H54 (cell line): Measurements from ENCODE around the gene TUBB2B.

Experiments
- DNase-seq: peaks from one replicate; pipeline ENCODE4 v3.0.0; 2011; ENCODE audit warnings: low spot score, mixed read lengths; ENCODE audit not compliant: insufficient read length
- FAIRE-seq: peaks from 3 replicates; lab custom pipeline; 2011; peaks lifted over from hg19 to GRCh38; lab: Jason Lieb, UNC
- POLR2A ChIP-seq: IDR thresholded peaks from 2 replicates; pipeline ENCODE4 v1.6.1; 2011; ENCODE audit warnings: low read depth, mild to moderate bottlenecking, low read length

Gene TUBB2B

DNA sequence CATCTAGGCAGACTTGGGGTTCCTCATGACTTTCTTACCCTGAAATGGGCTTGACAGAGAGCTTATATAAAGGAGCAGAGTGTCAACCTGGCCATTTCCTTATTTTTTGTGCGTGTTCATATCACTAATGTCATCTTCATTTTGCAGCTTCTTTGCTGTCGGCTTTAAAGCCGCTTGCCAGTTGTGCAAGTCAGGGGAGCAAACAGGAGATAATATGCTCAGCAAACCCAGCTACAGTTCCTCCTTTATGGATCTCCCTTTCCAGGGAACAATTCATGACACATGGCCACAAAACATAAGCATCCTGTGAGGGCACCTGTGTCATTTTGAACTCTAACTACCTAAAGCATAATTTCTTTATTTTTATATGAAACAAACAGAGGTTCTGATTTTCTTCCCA, 6.5 kb upstream of the TUBB2B start:
- FAIRE-seq = no peak
- DNase-seq = no peak
- TF ChIP-seq POLR2A = no peak

DNA sequence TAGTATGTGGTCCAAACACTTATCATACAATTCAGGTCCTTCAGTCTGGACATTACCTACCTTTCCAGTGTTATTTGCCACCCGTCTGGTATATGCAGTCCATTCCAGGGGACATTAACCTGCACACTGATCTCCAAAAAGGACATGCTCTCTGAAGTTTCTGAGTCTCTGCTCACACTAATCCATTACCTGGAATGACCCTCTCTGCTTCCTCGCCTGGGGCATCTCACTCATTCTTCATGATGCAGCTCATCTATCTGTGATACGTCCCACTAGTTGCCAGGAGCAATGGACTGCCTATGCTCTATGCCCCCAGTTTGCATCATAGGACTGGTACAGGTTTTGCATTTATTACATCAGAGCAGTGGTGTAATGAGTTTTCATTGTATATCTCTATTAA, 5.9 kb upstream of the TUBB2B start:
- DNase-seq (no peak), FAIRE-seq (no peak)
- no peak for TF ChIP-seq POLR2A

DNA sequence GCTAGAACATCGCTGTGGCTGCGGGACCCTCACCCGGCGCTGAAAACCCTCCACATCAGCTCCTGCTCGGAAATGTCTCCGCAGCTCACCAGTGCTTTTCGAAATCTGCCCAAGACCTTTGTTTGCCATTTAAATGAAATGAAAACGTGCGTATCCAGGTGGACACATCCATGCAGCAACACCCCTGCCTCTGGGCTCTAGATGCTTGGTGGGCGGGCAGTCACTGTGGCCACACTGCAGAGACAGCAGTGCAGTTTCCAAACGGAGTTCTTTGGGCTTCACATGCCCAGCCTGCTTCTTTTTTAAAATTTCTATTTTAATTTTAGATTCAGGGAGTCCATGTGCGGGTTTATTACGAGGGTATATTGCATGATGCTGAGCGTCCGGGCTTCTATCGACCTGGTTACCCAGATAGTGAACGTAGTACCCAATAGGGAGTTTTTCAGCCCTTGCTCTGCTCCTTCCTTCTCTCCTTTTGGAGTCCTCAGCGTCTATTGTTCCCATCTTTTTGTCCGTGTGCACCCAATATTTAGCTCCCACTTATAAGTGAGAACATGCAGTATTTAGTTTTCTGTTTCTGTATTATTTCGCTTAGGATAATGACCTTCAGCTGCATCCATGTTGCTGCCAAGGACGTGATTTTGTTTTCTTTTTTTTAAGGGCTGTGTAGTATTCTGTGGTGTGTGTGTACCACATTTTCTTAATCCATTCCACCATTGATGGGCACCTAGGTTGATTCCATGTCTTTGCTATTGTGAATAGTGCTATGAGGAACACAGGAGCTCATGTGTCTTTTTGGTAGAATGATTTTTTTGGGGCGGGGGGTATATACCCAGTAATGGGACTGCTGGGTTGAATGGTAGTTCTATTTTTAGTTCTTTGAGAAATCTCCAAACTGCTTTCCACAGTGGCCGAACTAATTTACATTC, 4.8 kb upstream of the TUBB2B start:
- FAIRE-seq = no peak
- no peak for DNase-seq
- no peak for TF ChIP-seq POLR2A

DNA sequence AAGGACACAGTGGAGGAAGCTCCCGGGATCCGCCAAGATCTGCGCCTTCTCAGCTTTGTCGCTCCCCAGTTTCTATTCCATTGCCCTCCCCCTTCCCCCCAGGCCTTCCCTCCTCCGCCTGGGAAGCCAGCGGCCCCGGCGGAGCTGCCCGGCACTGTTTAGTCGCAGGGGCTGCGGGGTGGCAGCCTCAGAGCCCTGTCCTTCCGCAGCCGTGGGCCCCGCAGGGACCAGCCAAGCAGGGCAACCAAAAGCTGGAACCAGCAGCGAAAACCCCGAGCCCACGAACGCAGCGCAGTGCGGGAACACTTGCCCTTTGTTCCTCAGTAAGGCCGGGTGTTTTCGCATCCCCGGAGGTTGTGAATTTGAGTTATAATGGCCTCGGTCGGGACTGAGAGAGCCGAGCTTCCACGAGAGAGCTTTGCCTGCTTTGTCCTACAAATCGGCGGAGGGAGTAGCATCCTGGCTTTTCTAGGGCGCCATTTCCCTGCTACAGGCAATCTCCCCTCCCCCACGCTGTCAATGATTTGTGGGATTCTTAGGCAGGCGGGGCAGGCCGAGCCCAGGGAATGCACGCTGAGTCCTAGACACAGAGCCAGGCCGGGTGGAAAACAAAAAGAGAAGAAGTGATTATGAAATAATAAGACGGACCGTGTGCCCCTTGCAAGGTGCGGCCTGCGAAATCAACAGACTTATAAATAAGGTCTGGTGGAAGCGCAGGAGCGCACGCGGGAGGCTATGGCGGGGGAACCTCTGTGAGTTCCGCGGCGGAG, 4.0 kb upstream of the TUBB2B start:
- no peak for FAIRE-seq
- TF ChIP-seq POLR2A = 0 out of 2 replicates have a peak, but pooled peaks have one; percentile 14
- DNase-seq = peak; percentile 65

DNA sequence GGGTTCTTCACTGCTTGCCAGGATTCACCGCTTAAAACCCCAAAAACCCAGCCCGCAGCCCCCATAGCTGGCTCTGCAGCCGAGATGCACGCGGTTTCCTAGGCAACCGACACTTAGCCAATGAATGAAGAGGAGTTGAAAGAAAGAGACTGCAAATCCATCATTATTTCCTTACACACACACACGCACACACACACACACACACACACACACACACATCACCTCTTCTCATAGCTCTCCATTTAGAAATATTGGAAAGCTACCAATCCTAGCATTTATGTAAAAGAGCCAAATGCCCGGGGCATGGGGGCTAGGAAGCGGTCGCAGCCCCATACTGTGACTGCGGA, 3.4 kb upstream of the TUBB2B start:
- no peak for FAIRE-seq
- TF ChIP-seq POLR2A = no peak
- DNase-seq = no peak

DNA sequence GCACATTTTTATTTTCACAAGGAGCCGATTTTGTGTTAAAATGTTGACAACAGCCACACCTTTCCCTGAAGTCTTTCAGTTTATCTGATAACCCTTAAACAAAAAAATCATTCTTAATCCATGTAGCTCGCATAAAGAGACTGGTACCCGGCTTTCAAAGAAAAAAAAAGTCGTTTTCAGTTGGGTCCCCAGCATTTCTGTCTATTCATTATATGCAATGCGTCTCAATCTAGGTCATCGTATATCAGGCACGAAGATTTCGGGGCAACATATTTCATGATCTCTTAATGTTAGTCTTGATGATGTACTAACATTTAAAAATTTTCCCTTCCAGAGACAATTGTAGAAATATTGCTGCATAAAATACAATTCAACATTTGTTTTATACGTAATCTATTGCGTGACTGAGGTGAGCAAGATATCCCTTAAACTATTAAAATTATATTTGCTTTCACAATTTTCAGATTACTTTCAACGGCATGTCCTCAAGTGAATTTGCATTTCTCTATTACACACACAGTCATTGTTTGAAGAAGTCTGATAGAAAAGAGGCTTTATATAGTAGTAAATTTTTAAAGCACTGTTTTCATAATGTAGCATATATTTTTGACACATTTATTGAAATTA, 2.9 kb upstream of the TUBB2B start:
- no peak for DNase-seq
- FAIRE-seq = no peak
- TF ChIP-seq POLR2A = no peak

DNA sequence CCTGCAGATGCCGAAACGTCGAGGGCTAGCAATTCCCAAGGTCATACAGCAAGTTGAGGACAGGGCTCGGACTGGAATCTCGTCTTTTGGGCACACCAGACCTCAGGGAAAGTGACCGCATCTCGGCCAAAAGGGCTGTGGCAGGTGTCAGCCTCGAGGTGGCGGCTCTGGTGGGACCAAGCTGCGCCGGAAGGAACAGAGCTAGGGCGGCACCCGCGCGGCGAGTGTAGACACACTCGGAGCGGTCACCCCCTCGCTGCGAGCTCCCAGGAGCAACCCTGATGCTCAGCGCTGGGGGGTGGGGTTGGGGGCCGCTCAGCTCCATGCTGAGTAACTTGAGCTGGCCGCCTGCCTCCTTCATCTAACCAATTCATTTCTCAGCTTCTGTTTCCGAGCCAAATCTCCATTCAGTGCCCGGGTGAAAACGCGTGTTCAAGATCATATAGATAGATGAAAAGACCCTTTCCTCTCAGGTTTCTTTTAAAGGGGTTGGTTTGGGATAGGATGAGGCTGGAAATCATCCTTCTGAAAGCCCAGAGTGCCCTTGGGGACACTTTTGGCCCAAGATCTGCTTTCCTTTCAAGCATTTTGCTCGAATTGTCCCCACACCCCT, 2.2 kb upstream of the TUBB2B start:
- no peak for DNase-seq
- TF ChIP-seq POLR2A = no peak
- no peak for FAIRE-seq

DNA sequence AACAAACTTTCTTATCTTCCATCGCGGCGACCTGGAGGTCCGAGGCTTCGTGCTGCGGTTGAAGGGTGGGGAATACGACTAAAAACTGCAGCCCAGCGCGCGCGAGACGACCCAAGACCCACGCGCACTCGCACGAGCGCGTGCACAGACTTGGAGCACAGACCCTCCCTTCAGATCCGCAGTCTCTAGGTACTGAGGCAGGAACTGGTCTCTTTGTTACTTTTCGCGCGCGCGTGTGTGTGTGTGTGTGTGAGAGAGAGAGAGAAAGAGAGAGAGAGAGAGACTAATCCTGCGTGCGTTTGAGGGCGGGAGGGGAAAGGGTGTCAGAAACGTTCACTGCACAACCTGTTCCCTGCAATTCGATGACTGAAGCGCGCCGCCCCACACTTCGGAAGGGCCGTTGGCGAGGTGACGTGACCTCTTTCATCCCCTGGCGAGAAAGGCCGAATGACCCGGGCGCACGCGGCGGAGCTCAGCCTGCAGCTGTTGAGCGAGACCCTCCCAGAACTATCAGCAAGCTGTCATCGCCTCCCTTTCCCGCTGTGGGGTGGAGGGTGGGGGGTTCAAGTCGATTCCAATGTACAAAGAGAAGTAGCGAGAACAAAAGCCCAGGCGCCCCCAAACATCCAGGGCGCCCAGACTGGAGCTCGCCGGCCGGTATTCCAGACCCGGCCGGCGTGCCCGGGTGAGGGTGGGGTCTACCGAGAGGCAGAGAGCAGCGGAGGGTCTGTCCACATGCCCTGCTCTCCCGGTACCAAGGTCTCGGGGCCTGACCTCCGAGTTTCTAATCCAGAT, 1.5 kb upstream of the TUBB2B start:
- TF ChIP-seq POLR2A = no peak
- DNase-seq = no peak
- no peak for FAIRE-seq

DNA sequence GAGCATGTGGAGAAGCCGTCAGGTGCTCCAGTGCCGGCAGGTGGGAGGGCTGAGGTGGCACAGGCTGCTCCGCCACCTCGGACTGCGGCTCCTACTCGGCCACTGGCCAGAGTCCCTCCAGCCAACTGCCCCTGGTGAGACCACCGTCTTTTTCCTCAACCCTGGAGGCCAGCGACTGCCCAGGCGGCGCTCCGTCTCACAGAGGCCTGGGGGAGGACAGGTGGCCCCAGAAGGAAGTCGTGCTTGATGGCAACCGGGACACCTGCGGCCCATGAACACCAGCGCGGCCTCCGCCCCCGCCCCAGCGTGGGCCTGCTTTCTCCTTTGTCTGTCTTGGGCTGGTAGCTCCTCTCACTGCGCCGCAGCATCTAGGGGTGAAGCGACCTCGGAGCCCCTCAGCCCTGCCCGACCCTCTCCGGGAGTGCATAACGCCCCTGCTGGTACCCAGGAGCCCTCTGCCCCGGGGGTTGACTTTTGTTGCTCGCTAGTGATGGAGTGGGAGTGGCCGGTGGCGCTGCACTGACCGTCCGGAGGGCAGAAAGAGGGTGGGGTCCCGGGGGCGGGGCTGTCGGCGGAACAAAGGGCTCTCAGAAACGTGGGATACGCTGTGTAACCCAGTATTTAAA, 706 bp upstream of the TUBB2B start:
- FAIRE-seq (no peak), DNase-seq (no peak)
- no peak for TF ChIP-seq POLR2A

DNA sequence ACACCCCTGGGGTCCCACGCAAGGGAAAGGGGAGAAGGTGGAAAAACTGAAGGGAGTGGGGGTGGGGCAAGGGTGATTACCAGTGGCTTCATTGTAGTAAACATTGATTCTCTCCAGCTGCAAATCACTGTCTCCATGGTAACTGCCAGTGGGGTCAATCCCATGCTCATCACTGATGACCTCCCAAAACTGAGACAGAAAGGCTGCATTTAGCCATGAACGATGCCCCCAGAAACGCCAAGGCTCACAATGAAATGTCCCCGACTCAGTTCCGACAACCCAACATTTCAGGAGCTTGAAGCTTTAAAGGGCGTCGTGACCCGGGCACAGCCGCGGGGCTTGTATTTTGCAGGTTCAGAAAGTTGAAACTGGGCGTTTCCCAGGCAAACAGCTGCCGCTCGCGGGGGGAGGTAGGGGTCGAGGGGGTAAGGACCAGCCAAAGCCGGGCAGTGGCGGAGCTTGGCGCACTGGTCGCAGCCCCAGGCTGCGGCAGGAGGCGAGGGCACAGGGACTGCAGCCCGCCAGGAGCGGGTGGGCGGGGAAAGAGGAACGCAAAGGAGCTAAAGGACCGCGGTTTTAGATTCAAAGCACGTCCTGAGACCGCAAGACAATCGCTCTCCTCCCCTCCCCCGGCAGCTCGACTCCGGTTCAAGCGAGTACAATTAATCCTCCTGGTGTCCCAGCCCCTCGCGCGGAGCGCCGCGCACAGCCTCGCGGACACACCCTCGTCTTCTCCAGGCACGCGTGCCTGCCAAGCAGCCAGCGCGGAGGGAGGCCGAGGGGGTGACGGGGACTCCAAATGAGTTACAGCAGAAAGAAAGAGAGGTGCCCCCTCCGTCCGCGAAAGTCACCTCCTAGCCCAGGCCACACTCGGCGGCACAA, 731 bp downstream of the TUBB2B start:
- DNase-seq (no peak), FAIRE-seq (no peak)
- no peak for TF ChIP-seq POLR2A

DNA sequence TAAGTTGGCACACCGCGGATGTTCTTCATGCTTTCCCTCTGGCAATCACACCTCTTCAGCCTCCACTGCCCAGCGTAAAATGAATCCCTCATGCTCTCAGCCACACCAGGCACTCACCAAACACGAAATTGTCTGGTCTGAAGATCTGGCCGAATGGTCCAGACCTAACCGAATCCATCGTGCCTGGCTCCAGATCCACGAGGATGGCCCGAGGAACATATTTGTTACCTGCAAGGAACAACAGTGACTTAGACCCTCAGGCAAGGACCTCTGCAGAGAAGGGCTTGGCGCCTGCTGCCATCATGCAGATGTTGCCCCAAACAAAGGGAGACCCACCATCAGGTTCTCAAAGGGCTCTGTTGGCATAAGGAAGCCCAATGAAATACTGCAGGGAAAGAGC, 1.4 kb downstream of the TUBB2B start:
- no peak for FAIRE-seq
- no peak for TF ChIP-seq POLR2A

DNA sequence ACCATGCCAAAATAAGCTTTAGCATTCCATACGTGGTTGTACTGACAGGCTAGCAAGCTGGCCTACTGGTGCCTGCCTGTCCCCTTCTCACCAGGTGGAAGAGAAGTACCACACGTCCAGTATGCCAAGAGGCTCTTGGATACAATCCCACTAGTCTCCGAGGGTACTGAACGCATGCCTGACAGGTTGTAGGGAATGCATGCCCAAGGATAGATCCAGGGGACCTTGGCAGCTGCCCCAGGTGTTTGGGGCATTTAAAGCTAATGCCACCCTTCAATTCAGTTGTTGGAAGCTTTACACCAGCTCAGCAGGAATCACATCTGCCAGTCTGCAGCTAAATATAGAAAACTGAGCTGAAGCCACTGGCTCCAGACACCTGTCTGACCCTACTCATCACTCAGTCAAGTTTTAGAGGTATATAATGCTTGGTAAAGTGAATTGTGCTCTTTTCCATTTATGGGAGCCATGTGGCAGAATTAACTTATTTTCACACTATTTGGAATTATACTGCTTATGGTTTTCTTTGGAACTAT, 4.9 kb downstream of the TUBB2B start:
- DNase-seq = no peak
- FAIRE-seq = no peak
- TF ChIP-seq POLR2A = no peak

More for the DNA sequence above, 1.4 kb downstream of the TUBB2B start:
- DNase-seq = no peak
